Measurements from ENCODE around the gene FYCO1.

GRCh38 chr3:45933591-45933990, 62.0 kb downstream of the FYCO1 start:
- TF ChIP-seq CTCF (IDR thresholded peaks at IDR 0.05) (no peak), POLR2A (IDR thresholded peaks at IDR 0.05) (no peak)

Measured in thyroid gland (tissue), 4 donors.